Keratinocyte (primary cell): ENCODE measurements around the gene RASAL3. TPM values are rescaled to one million over a fixed set of nuclear protein-coding genes. Genes with fewer than 3 reads are reported as not detected.

Experiments used
- DNase-seq: peaks from one replicate; pipeline ENCODE4 v3.0.0-alpha.2; 2011; ENCODE audit warnings: low read depth, missing footprints, low spot score
- FAIRE-seq: peaks from 2 replicates; lab custom pipeline; 2011; peaks lifted over from hg19 to GRCh38; lab: Jason Lieb, UNC
- H2AFZ ChIP-seq: 2 replicates; pipeline ENCODE4 v1.6.0; 2012; ENCODE audit warnings: low read length, control low read depth, inconsistent platforms; ENCODE audit not compliant: control insufficient read depth
- H3K27ac ChIP-seq: 2 replicates; pipeline ENCODE4 v1.5.1; 2011; ENCODE audit warnings: low read length; ENCODE audit not compliant: control insufficient read depth, insufficient read depth
- H3K27me3 ChIP-seq: 3 replicates; pipeline ENCODE4 v1.6.0; 2011; ENCODE audit warnings: low read length; ENCODE audit not compliant: control insufficient read depth, insufficient read depth; ENCODE audit errors: extremely low read depth
- H3K36me3 ChIP-seq, 2 experiments: 2 replicates in 1 of 2; 3 replicates in 1 of 2; pipeline ENCODE4 v1.5.1; 2011; ENCODE audit warnings: low read length in 2 of 2, mild to moderate bottlenecking in 1 of 2; ENCODE audit not compliant: control insufficient read depth in 2 of 2, insufficient read depth in 2 of 2; ENCODE audit errors: extremely low read depth in 1 of 2
- H3K4me1 ChIP-seq: 3 replicates; pipeline ENCODE4 v1.5.1; 2011; ENCODE audit warnings: low read length; ENCODE audit not compliant: control insufficient read depth, insufficient read depth; ENCODE audit errors: extremely low read depth
- H3K4me2 ChIP-seq: 3 replicates; pipeline ENCODE4 v1.6.0; 2011; ENCODE audit warnings: low read depth, low read length; ENCODE audit not compliant: control insufficient read depth, insufficient read depth; ENCODE audit errors: extremely low read depth
- H3K4me3 ChIP-seq, 3 experiments: fragments of 200-600 bp in 1 of 3; sonication (generic) in 1 of 3; 2 replicates in 2 of 3; 3 replicates in 1 of 3; pipeline ENCODE4 v1.5.1; 2011 to 2016; ENCODE audit warnings: low read length in 3 of 3, mild to moderate bottlenecking in 3 of 3, control low read depth in 2 of 3, inconsistent platforms in 1 of 3, low read depth in 1 of 3, mixed read lengths in 1 of 3, mixed run types in 1 of 3, moderate library complexity in 1 of 3; ENCODE audit not compliant: control insufficient read depth in 2 of 3, insufficient read depth in 2 of 3; ENCODE audit errors: extremely low read depth in 1 of 3
- H3K79me2 ChIP-seq: 2 replicates; pipeline ENCODE4 v1.6.0; 2012; ENCODE audit warnings: low read length; ENCODE audit not compliant: control insufficient read depth, insufficient read depth
- H3K9ac ChIP-seq: 3 replicates; pipeline ENCODE4 v1.6.0; 2011; ENCODE audit warnings: low read length; ENCODE audit not compliant: control insufficient read depth, insufficient read depth; ENCODE audit errors: extremely low read depth
- H3K9me1 ChIP-seq: 3 replicates; pipeline ENCODE4 v1.6.0; 2011; ENCODE audit warnings: low read length; ENCODE audit not compliant: control insufficient read depth, insufficient read depth; ENCODE audit errors: extremely low read depth
- H3K9me3 ChIP-seq: 2 replicates; pipeline ENCODE4 v1.5.1; 2012; ENCODE audit warnings: low read depth, low read length; ENCODE audit not compliant: control insufficient read depth
- H4K20me1 ChIP-seq: 3 replicates; pipeline ENCODE4 v1.6.0; 2011; ENCODE audit warnings: low read length; ENCODE audit not compliant: control insufficient read depth, insufficient read depth; ENCODE audit errors: extremely low read depth
- EZH2 ChIP-seq: IDR thresholded peaks from one replicate; pipeline ENCODE4 v1.6.1; 2012; ENCODE audit warnings: inconsistent platforms, mild to moderate bottlenecking, low read length, moderate library complexity
- dilution Hi-C: fragments of 300-500 bp; cut with MboI; formaldehyde crosslinking; loops from one replicate; pipeline ENCODE4 v1.7.0; 2020; ENCODE audit warnings: low sequenced_read_pairs; ENCODE audit not compliant: extremely low pct_ligation_motif_present
- polyA plus RNA-seq, 5 experiments: library from polyadenylated mRNA; depleted of rRNA in 3 of 5; stranded (reverse) in 3 of 5; stranded (forward) in 1 of 5; unstranded in 1 of 5; fragments of >200 nt; gene quantifications; 1 replicate in 1 of 5; 2 replicates in 3 of 5; 3 replicates in 1 of 5; pipeline versions ENCODE4 v1.2.1 to v1.2.3, GENCODE V29; 2011 to 2012; ENCODE audit warnings: missing spikeins in 2 of 5, low read depth in 1 of 5, low replicate concordance in 1 of 5
- TF ChIP-seq, protein P1 (sequence below), 3 experiments: IDR thresholded peaks in 1 of 3; conservative IDR thresholded peaks in 1 of 3; optimal IDR thresholded peaks in 1 of 3; 2 replicates in 2 of 3; 3 replicates in 1 of 3; pipeline versions ENCODE3 to v1.5.1; 2011; ENCODE audit warnings: low read length in 3 of 3, mild to moderate bottlenecking in 3 of 3, moderate library complexity in 2 of 3, control low read depth in 1 of 3, inconsistent platforms in 1 of 3; ENCODE audit not compliant: insufficient read depth in 2 of 3; ENCODE audit errors: extremely low read depth in 1 of 3

Gene RASAL3
- polyA plus RNA-seq, 1 donor (not counting 4 experiments of a cell fraction or from before 2014, with no cell fraction given) = not detected

DNA sequence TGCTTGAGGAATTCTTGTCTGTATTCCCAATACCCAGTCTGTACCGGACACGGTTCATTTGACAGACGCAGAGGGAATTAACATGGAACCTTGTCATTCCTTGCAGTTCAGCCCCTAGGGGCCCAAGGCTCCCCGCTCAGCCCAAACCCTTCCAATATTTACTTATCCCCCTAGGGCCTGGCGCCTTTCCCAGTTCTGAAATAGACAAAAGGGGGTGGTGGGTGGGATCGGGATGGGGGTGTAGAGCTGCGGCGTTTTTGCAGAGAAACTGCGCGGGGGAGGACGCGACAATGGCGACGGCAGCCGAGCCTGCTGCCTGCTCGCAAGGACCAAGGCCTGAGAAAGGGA, 46.1 kb downstream of the RASAL3 start:
- Histone ChIP-seq H3K27ac (peak overlapping the region; percentile 77), H3K36me3 (peaks cover 4 to 12% of the 10 kb centered on the region in 2 experiments), H3K4me3 (peak overlapping the region; percentile 90 to 97 (median 93)), H3K9me1 (no peaks in the 10 kb centered on the region), H3K27me3 (no peaks in the 10 kb centered on the region), H3K9ac (peak overlapping the region; percentile 94), H2AFZ (peak overlapping the region; percentile 81), H4K20me1 (peaks cover 11% of the 10 kb centered on the region), H3K79me2 (peaks cover 53% of the 10 kb centered on the region), H3K9me3 (peaks cover 2% of the 10 kb centered on the region), H3K4me1 (peaks cover 11% of the 10 kb centered on the region), H3K4me2 (peak overlapping the region; percentile 85)
- dilution Hi-C loops = no loop called here
- TF ChIP-seq, protein P1, sequence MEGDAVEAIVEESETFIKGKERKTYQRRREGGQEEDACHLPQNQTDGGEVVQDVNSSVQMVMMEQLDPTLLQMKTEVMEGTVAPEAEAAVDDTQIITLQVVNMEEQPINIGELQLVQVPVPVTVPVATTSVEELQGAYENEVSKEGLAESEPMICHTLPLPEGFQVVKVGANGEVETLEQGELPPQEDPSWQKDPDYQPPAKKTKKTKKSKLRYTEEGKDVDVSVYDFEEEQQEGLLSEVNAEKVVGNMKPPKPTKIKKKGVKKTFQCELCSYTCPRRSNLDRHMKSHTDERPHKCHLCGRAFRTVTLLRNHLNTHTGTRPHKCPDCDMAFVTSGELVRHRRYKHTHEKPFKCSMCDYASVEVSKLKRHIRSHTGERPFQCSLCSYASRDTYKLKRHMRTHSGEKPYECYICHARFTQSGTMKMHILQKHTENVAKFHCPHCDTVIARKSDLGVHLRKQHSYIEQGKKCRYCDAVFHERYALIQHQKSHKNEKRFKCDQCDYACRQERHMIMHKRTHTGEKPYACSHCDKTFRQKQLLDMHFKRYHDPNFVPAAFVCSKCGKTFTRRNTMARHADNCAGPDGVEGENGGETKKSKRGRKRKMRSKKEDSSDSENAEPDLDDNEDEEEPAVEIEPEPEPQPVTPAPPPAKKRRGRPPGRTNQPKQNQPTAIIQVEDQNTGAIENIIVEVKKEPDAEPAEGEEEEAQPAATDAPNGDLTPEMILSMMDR (optimal IDR thresholded peaks at IDR 0.05 in 1 of 3, IDR thresholded peaks at IDR 0.05 in 1 of 3, conservative IDR thresholded peaks at IDR 0.05 in 1 of 3; ENCODE audit: extremely low read depth in 1 of 3, insufficient read depth in 2 of 3, low read length in 3 of 3) = no peak
- TF ChIP-seq EZH2 = no peak
- FAIRE-seq = no peak
- DNase-seq = no peak

DNA sequence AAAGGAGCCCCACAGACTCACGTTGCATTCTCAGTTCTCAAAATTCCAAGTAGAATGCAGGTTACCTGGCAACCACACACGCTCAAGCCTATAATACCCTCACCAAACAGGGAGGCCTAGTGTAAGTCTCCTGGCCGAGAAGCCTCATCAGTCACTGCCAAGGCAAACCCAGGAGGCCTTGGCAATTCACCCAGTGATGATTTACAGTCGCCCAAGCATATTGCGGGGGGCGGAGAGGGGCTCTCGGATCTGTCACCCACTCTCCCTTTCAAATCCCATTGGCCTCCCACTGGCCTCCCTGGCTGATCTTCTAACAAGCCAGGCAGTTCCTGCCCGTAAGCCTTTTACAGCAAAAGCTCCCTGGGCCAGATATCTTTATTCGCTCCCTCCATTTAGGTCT, 46.6 kb downstream of the RASAL3 start:
- Histone ChIP-seq H3K4me1 (peaks cover 11% of the 10 kb centered on the region), H3K9ac (peak overlapping the region; percentile 94), H3K9me1 (no peaks in the 10 kb centered on the region), H3K36me3 (peaks cover 0 to 9% of the 10 kb centered on the region in 2 experiments), H3K4me3 (peak overlapping the region; percentile 90 to 97 (median 93)), H3K9me3 (no peaks in the 10 kb centered on the region), H4K20me1 (peaks cover 12% of the 10 kb centered on the region), H3K4me2 (peak overlapping the region; percentile 85), H2AFZ (no peak overlapping the region), H3K79me2 (peaks cover 58% of the 10 kb centered on the region), H3K27me3 (no peaks in the 10 kb centered on the region), H3K27ac (peak overlapping the region; percentile 77)
- TF ChIP-seq, protein P1 (optimal IDR thresholded peaks at IDR 0.05 in 1 of 3, IDR thresholded peaks at IDR 0.05 in 1 of 3, conservative IDR thresholded peaks at IDR 0.05 in 1 of 3; ENCODE audit: extremely low read depth in 1 of 3, insufficient read depth in 2 of 3, low read length in 3 of 3) = no peak
- TF ChIP-seq EZH2 = no peak
- DNase-seq (no peak), FAIRE-seq (peak; percentile 20)
- dilution Hi-C loops = no loop called here
